ENCODE results near the gene POU2AF3. TPM values are rescaled to one million over a fixed set of nuclear protein-coding genes. Genes with fewer than 3 reads are reported as not detected.

The POU2AF3 gene
- total RNA-seq, 1 experiment from 2014 or later: not detected

DNA sequence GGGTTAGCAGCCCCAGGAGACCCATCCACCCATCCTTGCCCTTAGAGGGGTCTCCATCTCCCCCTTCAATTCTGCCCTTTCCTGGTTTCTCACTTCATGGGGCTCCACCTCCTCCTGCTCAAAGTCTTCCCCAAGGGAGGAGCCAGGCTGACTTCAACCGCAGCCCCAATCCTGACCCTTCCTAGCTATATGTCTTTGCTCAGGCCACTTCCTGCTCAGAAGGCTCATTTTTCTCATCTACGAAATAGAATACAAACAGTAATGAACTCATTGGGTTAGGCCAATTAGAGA is 56.2 kb downstream of the POU2AF3 start:
- Histone ChIP-seq H3K4me3 (no peak overlapping the region), H3K27me3 (no peaks in the 10 kb centered on the region), H3K36me3 (no peaks in the 10 kb centered on the region), H3K9me3 (no peaks in the 10 kb centered on the region)
- no peak for DNase-seq

DNA sequence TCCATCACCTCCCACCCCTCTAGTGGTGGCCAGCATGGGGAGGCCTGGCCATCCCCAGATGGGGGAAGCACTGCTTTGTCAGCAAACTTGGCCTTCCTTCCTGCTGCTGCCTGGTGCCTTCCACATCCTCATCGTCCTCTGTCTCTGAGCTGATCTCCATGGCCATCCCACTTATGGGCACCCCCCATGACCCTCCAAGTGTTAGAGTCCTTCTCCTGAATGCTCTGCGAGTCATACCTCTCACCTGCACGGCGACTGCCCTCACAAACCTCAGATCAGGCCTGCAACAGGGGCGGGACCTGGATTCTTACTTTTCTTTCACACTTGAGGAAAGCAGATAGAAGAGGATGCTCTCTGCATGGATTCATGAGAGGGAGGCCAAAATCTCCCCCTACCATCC is 56.8 kb downstream of the POU2AF3 start:
- H3K9me3 ChIP-seq: no peaks in the 10 kb centered on the region

DNA sequence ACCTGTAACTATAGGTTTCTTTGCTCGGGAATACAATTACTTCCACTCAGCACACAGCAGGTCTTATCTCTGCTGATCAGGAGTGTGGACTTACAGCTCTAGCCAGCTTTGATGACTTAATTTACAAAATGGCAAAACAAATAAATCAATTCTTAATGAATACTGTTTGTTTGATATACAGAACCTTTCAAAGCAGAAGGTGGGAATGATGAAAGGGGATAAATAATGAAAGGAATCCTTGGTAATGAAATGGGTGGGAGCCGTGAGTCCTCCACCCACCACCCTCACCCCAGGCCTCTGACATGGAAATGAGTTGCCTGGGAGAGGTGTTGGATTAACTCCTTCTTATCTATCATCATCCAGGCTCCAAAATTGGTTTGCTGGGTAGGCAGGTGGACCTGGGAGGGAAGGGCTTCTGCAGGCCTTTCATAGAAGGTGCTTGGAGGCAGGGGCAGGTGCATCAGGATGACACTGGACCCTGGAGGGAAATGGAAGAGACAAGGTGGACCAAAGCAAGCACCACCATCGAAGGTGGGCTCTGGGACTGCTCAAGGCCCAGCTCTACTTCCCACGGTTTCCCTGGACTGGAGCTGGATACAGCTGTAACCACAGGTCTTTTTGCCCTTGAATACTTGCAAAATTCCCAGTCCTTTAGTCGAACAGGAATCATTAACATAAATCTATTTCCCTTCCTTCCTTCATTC is 57.8 kb downstream of the POU2AF3 start:
- H3K36me3 ChIP-seq: no peaks in the 10 kb centered on the region
- no peaks in the 10 kb centered on the region for H3K27me3 ChIP-seq
- no peak overlapping the region for H3K4me3 ChIP-seq
- DNase-seq: no peak
- H3K9me3 ChIP-seq: no peaks in the 10 kb centered on the region

More for the DNA sequence above, 56.8 kb downstream of the POU2AF3 start:
- Histone ChIP-seq H3K36me3 (no peaks in the 10 kb centered on the region), H3K4me3 (no peak overlapping the region), H3K27me3 (no peaks in the 10 kb centered on the region)
- no peak for DNase-seq

DNA sequence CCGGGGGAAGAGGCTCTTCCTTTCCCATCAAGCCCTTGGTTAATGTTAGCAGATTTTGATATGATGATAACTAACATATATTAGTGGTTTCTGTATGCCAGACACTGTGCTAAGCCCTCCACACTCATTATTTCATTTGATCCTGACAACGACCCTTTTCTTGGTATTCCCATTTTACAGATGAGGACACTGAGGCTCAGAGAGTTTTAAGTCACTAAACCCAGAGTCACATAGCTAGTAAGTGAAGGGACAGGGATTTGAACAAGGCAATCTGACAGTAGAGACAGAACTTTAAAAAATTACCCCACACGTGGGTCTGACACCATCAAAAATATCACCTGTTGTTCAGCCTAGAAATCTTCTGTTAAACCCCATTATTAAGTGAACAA is 58.3 kb downstream of the POU2AF3 start:
- Histone ChIP-seq H3K9me3 (no peaks in the 10 kb centered on the region), H3K36me3 (no peaks in the 10 kb centered on the region), H3K4me3 (no peak overlapping the region), H3K27me3 (no peaks in the 10 kb centered on the region)
- no peak for DNase-seq

DNA sequence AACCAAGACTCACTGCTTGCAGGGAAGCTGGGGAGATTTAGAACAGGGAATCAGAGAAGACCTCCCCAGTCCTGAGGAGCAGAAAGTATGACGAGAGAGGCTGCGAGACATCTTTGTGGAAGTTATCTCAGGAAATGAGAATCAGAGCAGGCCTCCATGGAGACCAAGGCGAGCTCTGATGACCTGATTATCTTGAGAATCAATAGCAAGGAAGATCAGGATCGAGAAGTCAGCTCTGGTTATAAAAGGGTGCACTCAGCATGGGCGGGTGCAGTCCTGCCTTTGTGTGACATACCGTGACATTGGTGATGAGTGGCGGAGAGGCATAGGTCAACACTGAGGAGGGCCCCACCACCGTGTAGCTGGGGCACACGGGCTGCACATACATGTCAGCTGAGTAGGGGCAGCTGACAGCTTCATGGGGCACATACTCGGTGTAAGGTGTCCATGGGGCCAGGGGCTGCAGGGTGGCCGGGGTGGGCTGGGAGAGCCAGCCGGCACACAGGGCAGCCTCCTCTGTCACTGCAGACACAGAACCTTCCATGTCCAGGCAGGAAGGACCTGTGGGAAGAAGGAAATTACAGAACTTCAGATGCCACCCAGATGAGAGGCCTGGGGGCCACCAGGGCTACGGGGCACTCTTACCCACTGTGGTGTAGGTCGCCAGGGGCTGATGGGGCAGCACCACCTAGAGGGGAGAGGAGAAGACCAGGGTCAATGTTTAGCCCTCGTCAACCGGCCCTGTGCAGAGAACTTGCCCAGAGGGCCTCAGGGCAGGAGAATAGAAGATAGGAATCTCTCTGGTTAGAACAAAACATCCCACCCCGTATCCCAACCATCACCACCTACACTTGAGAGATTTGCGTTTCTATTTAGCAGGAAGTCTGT is 59.0 kb downstream of the POU2AF3 start:
- Histone ChIP-seq H3K27me3 (no peaks in the 10 kb centered on the region), H3K36me3 (no peaks in the 10 kb centered on the region), H3K4me3 (no peak overlapping the region), H3K9me3 (no peaks in the 10 kb centered on the region)
- no peak for DNase-seq

Other genes with a start within 250 kb of the POU2AF3 start
- not detected in 2 replicates for gene POU2AF2, start 52.8 kb upstream of the POU2AF3 start, total RNA-seq (2014; rRNA removed; shearing (Covaris generic); ENCODE audit: low replicate concordance)
- not detected in 2 replicates for gene POU2AF1, start 80.7 kb downstream of the POU2AF3 start, total RNA-seq (2014; rRNA removed; shearing (Covaris generic); ENCODE audit: low replicate concordance)
- gene BTG4, start 213.8 kb downstream of the POU2AF3 start, total RNA-seq (2014; rRNA removed; shearing (Covaris generic); ENCODE audit: low replicate concordance): not detected in 2 replicates
- not detected in 2 replicates for gene HOATZ, start 216.2 kb downstream of the POU2AF3 start, total RNA-seq (2014; rRNA removed; shearing (Covaris generic); ENCODE audit: low replicate concordance)
- gene LAYN, start 242.2 kb downstream of the POU2AF3 start, total RNA-seq (2014; rRNA removed; shearing (Covaris generic); ENCODE audit: low replicate concordance): 57.3 and 72.7 TPM in 2 replicates